PC-3 (cell line): ENCODE results near the gene THBS3. TPM values are rescaled to one million over a fixed set of nuclear protein-coding genes. Genes with fewer than 3 reads are reported as not detected.

Experiments
- ATAC-seq: fragments of 200-7000 bp; cut with Tn5 transposase; 2 replicates; pipeline ENCODE4 v1.9.1; 2020; ENCODE audit warnings: mild to moderate bottlenecking, moderate library complexity
- BruUV-seq: library from RNA; stranded (reverse); fragments of 400-500 nt; replicated peaks from 2 replicates; lab custom pipeline; 2021; lab: Mats Ljungman, UMichigan
- CTCF ChIA-PET: fragments of 300-600 bp; sonication (Branson Sonifier 250); formaldehyde crosslinking; loops from one replicate; lab custom pipeline; 2022; ENCODE audit warnings: antibody characterized with exemption; lab: Charles Lee
- POLR2A ChIA-PET: fragments of 300-600 bp; sonication (Branson Sonifier 250); formaldehyde crosslinking; loops from one replicate; lab custom pipeline; 2022; ENCODE audit warnings: antibody characterized with exemption; ENCODE audit not compliant: unreplicated experiment; lab: Charles Lee
- DNase-seq: peaks from one replicate; pipeline ENCODE4 v3.0.0-alpha.2; 2015
- H2AFZ ChIP-seq: fragments of 300-600 bp; sonication (generic); 2 replicates; pipeline ENCODE4 v1.6.0; 2016; ENCODE audit warnings: antibody characterized with exemption, low read length
- H3F3A ChIP-seq: fragments of 300-600 bp; sonication (generic); one replicate; pipeline ENCODE4 v1.6.0; 2017; ENCODE audit warnings: antibody characterized with exemption, low read length, control low read depth, mild to moderate bottlenecking; ENCODE audit not compliant: unreplicated experiment
- H3K27ac ChIP-seq: fragments of 300-600 bp; sonication (generic); 2 replicates; pipeline ENCODE4 v1.5.1; 2016; ENCODE audit warnings: mild to moderate bottlenecking, low read length
- H3K27me3 ChIP-seq: fragments of 300-600 bp; sonication (generic); 2 replicates; pipeline ENCODE4 v1.6.1; 2016; ENCODE audit warnings: low read length, mixed read lengths
- H3K36me3 ChIP-seq: fragments of 300-600 bp; sonication (generic); 2 replicates; pipeline ENCODE4 v1.6.1; 2016; ENCODE audit warnings: low read depth, mixed run types, low read length, mixed read lengths
- H3K4me1 ChIP-seq: fragments of 300-600 bp; sonication (generic); 2 replicates; pipeline ENCODE4 v1.5.1; 2016; ENCODE audit warnings: low read length; ENCODE audit not compliant: insufficient read depth
- H3K4me2 ChIP-seq: fragments of 300-600 bp; sonication (generic); 2 replicates; pipeline ENCODE4 v1.6.0; 2016; ENCODE audit warnings: low read length
- H3K4me3 ChIP-seq: fragments of 300-600 bp; sonication (generic); 2 replicates; pipeline ENCODE4 v1.5.1; 2016; ENCODE audit warnings: mild to moderate bottlenecking, low read length, mixed read lengths
- H3K79me2 ChIP-seq: fragments of 300-600 bp; sonication (generic); 2 replicates; pipeline ENCODE4 v1.6.1; 2017; ENCODE audit warnings: low read length, mixed read lengths
- H3K9ac ChIP-seq: fragments of 300-600 bp; sonication (generic); 2 replicates; pipeline ENCODE4 v1.6.0; 2016; ENCODE audit warnings: mild to moderate bottlenecking, low read length
- H3K9me2 ChIP-seq: fragments of 300-600 bp; sonication (generic); replicated peaks from 2 replicates; pipeline ENCODE4 v1.6.1; 2016; ENCODE audit warnings: mixed run types, low read length, mixed read lengths
- H3K9me3 ChIP-seq: fragments of 300-600 bp; sonication (generic); 2 replicates; pipeline ENCODE4 v1.6.1; 2016; ENCODE audit warnings: low read length, mixed read lengths
- H4K20me1 ChIP-seq: fragments of 300-600 bp; sonication (generic); 2 replicates; pipeline ENCODE4 v1.6.1; 2016; ENCODE audit warnings: low read length, mixed read lengths
- CTCF ChIP-seq: fragments of 300-600 bp; sonication (generic); conservative IDR thresholded peaks from 2 replicates; pipeline ENCODE4 v1.5.1; 2017; ENCODE audit warnings: antibody characterized with exemption, low read depth, mild to moderate bottlenecking, low read length
- EZH2 ChIP-seq: fragments of 300-600 bp; sonication (generic); IDR thresholded peaks from one replicate; pipeline ENCODE4 v1.6.1; 2017; ENCODE audit warnings: antibody characterized with exemption, mild to moderate bottlenecking, low read length; ENCODE audit not compliant: unreplicated experiment
- EZH2phosphoT487 ChIP-seq: fragments of 300-600 bp; sonication (generic); IDR thresholded peaks from 2 replicates; pipeline ENCODE4 v1.6.1; 2018; ENCODE audit warnings: mild to moderate bottlenecking, antibody characterized with exemption, low read length, borderline replicate concordance
- intact Hi-C: fragments of 100-400 bp; cut with micrococcal nuclease; formaldehyde crosslinking; loops from 2 replicates; pipeline ENCODE4 v1.9.0; 2023
- total RNA-seq: library from RNA; depleted of rRNA; stranded (reverse); fragments of >200 nt; gene quantifications from 2 replicates; pipeline ENCODE4 v1.2.3, GENCODE V29; 2014

The THBS3 gene
- total RNA-seq, 1 experiment from 2014 or later, result 13.0 TPM

- no TSS peak for BruUV-seq
- TF ChIP-seq CTCF, result no peak
- no peak for TF ChIP-seq EZH2
- no peaks in the 10 kb centered on the region for H3K9me2 ChIP-seq
- peak overlapping the region; percentile 87 for H3K4me2 ChIP-seq
- peaks cover 8% of the 10 kb centered on the region; the same call in 1 of the 2 replicates for H3K36me3 ChIP-seq
- peak overlapping the region; percentile 77 for H3K4me3 ChIP-seq
- peaks cover 27% of the 10 kb centered on the region for H3K4me1 ChIP-seq
- H4K20me1 ChIP-seq, result no peaks in the 10 kb centered on the region
- POLR2A ChIA-PET, result no interaction called here
- H2AFZ ChIP-seq, result no peak overlapping the region
- H3K27me3 ChIP-seq, result no peaks in the 10 kb centered on the region
- H3K9ac ChIP-seq, result peak overlapping the region; percentile 71; the same call in 1 of the 2 replicates
- CTCF ChIA-PET, result interaction anchor here (0.7 kb wide), 1 partner anchor 36 kb away, joined by 4 read pairs; no protein-coding TSS in a partner anchor
- ATAC-seq (no peak), DNase-seq (no peak)
- intact Hi-C loops, result loop anchor here (5.0 kb wide), 1 partner anchor 36 kb away; the partner anchor contains the start of genes MTX1 and THBS3
- H3K27ac ChIP-seq, result no peak overlapping the region
- H3K9me3 ChIP-seq, result no peaks in the 10 kb centered on the region
- H3K79me2 ChIP-seq, result peaks cover 11% of the 10 kb centered on the region
- H3F3A ChIP-seq, result no peaks in the 10 kb centered on the region
Measured at GRCh38 chr1:155242805-155243358, 35.2 kb upstream of the THBS3 start.

GRCh38 chr1:155241841-155242264 is 34.2 kb upstream of the THBS3 start:
- H3K9me3 ChIP-seq, result no peaks in the 10 kb centered on the region
- intact Hi-C loops, result loop anchor here (5.0 kb wide), 1 partner anchor 35 kb away; the partner anchor contains the start of genes MTX1 and THBS3
- no peak for TF ChIP-seq CTCF
- no peak for TF ChIP-seq EZH2
- TF ChIP-seq EZH2phosphoT487, result no peak
- no peaks in the 10 kb centered on the region for H4K20me1 ChIP-seq
- peak; percentile 45 for DNase-seq
- no peak overlapping the region for H3K9ac ChIP-seq
- no peak overlapping the region for H3K4me3 ChIP-seq
- ChIA-PET POLR2A (no interaction called here), CTCF (no interaction called here)
- H3K27ac ChIP-seq, result no peak overlapping the region
- H3K9me2 ChIP-seq, result no peaks in the 10 kb centered on the region
- peaks cover 29% of the 10 kb centered on the region for H3K4me1 ChIP-seq
- peaks cover 2% of the 10 kb centered on the region; the same call in 1 of the 2 replicates for H3K36me3 ChIP-seq
- ATAC-seq, result no peak
- peak overlapping the region; percentile 71; the same call in 1 of the 2 replicates for H3K4me2 ChIP-seq
- BruUV-seq, result no TSS peak
- no peaks in the 10 kb centered on the region for H3K27me3 ChIP-seq
- no peaks in the 10 kb centered on the region for H3F3A ChIP-seq
- peaks cover 11% of the 10 kb centered on the region for H3K79me2 ChIP-seq
- no peak overlapping the region for H2AFZ ChIP-seq
